CD4-positive, alpha-beta T cell treated with Interleukin-4 for 1 hour (primary cell): Measurements from ENCODE around the gene DIP2C.
A peak's percentile ranks its signal among the peaks of the same experiment; 100 is the strongest.
"Not testable (repeated sequence)": the region's sequence is repeated elsewhere in the genome, so short reads cannot be mapped to it uniquely, and the experiment has no call there.

Source experiments
- DNase-seq, 2 donors: peaks; one replicate each; pipeline ENCODE4 v3.0.0-alpha.2; 2020 to 2022

DIP2C gene

DNA sequence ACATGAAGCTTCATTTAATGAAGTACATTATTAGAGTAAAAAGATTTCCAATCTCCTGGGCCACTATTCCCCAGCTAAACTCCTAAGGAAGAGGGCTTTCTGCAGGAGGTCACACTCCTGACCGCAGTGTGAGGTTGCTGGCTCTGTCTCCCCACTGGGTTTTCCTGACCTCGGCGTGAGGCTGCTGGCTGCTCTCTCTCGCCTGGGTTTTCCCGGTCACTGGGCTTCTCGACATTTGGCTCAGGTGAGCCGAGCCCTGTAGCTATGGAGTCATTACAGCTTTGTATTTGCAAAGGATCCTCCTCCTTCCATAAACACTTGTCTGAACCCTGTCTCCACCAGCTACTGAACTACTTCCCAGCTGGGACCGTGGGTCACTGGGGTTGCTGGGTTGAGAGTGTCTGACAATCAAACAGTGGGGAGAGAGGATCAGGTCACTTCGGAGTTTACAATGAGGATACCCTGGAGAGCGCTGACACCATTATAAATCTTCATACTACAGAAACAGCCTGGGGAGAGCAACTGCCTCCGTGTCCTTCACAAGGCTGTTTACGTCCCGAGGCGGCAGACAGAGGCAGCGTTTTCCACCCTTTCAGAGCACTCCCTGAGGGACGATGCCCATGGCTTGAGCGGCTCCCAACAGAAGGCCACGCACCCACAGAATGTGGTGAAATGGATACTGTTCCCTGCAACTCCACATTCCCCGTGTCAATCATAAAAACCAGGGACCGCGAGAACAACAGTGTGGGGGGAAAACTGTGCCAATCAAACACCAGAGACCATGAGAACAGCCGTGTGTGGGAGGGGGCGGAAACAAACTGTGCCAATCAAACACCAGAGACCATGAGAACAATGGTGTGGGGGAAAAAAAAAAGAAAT, 328.0 kb downstream of the DIP2C start:
- no peak for DNase-seq

DNA sequence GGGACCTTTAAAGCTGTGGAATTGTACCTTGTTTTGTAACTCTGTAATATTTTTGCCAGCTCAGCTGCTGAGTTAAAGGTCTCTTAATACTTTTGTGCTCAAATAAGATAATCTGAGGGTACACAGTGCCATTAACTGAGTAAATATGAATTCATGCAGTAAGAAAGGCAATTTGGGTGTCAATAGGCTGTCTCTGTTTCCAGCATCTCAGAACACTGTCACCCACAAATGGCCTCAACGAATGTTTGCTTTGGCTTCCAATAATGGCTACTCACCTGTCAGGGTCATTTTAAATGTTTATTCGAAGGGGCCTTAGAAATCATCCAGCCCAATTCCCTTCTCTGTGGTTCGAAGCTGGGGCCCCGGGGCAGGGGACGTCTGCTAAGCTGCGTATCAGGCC, 328.8 kb downstream of the DIP2C start:
- DNase-seq = no peak

DNA sequence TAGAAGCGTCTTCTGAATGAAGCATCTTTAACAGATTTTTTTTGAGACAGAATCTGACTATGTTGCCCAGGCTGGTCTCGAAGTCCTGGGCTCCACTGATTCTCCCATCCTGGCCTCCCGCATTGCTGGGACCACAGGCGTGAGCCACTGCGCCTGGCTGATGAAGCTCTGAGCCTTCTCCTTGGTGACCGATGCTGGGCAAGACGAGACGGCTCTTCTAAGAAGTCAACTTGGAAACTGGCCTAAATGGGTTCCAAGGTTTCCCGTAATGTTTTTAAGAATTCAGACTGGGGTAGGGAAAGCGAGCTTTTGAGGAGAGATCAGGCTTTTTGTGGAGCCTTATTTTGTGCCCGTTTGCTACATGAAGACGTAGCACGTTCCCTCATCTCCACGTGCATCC, 329.7 kb downstream of the DIP2C start:
- no peak for DNase-seq

DNA sequence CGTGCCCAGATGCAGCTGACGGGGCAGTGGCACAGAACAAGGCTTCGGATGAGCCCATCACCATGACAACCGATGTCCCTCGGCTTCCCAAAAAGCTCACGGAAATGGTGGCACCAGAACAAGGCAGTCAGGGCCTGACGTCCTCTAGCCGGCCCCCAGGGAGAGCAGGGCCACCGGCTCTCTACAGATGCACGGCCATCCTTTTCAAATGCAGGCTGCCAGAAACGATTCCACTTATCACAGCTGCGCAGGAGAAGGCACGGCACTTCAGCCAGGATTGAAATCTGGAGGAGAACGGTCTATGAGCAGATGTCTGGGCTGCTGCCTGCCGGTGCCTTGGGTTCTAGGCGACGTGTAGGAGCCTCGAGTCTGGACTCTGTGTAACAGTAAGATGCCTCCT, 330.4 kb downstream of the DIP2C start:
- no peak for DNase-seq

DNA sequence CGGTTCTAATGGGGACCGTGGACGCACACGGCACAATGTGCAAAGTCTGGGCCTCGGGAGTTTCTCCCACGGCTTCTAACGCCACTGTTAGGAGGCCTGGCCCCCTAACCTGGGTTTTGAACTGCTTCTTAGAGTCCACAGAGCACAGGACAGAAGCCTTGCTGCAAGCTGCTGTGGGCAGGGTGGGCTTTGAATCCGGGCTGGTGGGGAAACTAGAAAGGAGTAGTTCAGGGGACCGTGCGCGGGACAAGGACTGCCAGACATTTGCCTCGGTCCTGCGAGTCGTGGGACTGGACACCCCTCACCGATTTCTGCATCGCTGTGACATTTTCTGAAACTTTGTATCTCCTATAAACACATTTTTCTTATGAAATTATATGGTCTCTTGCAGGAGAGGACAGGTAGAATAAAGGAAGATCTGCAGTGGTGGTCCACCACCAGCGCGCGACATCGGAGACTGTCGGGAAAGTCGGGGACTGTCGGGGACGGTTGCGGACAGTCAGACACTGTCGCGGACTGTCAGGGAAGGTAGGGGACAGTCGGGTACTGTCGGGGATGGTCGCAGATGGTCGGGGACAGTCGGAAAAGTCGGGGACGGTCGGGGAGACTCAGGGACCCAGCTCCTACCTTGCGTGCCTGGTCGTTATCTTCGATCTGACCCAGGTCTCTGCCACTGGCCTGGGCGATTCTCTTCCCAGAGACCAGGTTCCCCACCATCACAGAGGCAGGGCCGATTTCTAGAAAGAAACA, 332.1 kb downstream of the DIP2C start:
- no peak for DNase-seq

DNA sequence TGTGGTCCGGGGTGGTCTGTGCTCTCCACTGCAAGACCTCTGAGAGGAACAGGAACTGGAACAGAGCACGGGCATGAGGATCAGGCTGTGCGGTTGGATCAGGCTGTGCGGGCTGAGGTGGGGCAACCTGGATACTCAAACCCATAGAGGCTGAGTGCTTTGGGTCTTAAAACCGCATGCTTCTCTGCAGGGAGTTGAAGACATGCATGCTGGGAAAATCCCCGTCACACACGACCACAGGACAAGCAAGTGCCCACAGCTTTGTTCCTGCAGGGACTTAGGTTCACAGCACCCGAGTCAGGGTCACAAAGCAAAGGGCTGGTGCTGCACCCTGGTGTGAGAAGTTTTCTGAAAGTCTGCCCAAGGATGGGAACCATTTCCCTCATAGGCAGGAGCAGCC, 333.0 kb downstream of the DIP2C start:
- DNase-seq = no peak

DNA sequence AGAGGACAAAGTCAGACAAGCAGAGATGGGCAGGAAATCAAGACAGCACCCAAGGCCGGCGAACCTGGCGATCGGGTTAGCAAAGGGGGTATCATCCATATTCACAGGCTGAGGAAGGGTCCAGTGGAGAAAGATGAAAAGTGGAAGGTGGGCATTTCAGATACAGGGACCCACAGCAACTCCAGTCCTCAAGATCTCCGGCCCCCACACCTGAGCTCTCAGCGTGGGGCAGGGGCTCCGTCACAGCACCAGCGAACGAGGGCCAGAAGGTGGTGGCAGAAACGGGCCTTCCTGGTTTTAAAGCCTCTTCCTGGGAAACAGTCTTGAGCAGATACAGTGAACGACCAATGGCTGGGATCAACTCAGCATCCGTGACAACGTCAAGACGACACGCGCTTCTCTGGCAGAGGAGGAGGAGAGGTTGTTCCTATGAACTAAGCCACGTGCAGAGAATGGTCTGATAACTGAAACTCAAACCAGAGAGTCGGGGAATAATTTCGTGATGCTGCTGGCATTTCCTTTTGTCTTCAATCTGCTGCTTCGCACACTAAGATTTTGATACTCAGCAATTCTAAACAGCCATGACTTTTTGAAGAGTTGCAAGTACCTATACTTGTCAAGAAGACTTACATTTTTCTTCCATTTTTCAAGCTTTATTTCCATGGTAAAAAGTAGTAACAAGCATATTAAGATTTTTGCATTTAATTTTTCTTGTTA, 334.4 kb downstream of the DIP2C start:
- DNase-seq = no peak

DNA sequence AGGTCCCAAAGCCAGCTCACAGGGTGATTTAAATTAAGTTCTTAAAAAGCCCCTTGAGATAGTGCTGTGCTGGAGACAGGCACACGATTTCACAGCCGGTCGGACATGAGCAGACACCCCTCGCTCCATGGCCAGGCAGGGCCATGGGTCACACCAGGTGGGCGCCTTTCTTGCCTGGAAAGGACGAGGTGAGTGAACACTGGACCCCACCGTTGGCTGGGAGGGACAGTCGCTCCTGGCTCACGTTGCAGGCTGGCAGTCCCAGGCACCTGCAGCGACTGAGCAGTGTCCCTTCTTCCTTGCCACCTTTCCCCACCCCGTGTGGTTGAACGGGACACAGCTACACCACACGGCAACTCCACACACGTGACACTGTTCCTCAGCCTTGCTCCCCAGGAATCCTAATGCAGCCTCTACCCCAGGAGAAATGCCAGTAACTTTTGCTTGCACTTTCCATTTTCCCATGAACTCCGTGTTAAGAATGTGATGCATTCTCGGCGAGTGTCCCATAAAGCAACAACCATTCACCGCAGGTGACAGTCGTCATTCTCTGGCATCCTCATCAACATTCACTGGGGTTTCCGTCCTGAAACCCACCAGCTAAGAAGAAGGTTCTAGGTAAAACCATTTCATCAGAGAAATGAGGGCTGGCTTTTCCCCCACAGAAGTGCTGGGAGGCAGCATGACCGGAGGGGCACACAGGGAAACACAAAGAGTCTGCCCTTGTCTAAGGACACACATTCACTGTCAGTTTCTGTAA, 336.8 kb downstream of the DIP2C start:
- DNase-seq = no peak

DNA sequence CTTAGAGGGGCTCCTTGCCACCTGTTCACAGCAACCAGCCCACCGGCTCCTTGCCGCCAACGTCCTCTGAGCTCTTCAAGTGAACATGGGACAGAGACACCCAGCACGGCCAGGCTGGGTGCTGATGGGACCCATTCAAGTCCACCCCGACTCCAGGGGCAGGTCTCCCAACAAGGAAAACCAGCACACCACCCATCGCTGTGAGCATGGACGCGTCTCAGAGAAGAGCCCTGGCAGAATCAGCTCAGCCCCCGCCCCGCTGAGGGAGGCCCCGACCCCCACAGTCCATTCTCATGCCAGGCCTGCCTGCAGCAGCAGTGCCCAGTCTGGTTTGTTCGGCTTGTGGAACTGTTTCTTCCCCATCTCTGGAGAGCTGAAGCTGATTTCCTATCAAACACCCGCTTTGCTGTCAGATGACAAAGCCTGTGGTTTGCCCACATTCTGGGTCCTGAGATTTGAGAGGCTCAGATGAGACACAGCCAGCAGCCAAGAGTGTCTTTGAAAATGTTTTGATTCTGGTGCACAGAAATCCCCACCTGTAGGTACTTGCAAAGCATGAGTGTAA, 337.6 kb downstream of the DIP2C start:
- DNase-seq = peak; percentile 13 to 16

DNA sequence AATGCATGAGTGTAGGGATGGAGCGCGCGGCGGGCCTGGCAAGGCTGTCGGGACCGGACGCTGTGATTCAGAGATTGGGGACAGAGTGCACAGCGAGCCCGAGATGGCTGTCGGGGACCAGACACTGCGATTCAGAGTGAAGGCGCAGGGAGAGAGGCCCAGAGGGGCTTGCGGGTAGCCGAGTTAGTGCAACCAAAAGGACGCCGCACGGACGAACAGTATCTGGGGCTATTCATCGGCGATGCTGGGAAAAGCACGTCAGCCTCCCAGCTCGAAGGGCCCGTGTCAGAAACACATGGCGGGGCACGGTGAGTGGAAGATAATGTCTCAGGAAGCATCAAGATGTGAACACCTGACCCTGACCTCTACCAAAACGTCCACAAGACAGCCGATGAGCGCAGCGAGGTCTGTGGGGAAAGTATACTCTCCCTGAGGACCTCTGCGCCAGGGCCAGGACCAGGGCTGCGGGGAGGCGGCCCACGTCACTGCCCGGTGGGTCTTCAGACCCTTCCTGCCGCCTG, 338.4 kb downstream of the DIP2C start:
- no peak for DNase-seq

DNA sequence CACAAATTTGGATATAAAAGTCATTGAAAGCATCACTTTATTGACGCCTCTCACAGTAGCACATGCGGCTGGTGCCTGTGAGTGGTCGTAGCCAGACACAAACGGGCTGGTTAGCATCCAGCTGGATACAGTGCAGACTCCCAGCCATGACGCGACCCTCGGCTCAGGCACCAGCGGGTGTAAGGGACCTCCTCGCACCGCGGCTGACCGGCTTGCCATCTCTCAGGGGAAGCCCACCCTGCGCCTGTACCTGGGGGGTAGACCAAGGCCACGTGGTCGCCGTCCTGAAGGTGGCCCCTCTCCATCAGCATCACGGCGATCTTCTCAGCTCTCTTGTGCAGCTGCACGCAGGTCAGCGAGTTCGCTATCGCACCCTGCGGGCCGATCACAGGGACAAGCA, 340.4 kb downstream of the DIP2C start:
- no peak for DNase-seq

DNA sequence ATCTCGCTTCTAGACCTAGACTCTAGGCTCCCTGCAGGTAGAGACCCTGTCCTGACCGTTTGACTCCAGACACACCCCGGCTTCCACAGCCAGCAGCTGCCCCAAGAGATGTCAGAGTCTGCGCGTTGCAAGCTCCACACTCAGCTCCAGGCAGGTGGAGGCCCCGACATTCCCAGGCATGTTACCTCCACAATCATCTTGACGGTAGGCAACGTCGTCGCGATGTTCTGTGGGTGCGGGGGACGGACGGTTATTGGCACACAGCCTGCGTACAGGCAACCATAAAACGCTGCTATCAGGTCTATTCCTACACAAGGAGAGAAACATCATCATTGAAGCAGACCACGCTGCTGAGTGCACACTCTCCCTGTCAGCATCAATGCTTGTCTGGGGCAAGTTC, 341.0 kb downstream of the DIP2C start:
- DNase-seq = no peak

DNA sequence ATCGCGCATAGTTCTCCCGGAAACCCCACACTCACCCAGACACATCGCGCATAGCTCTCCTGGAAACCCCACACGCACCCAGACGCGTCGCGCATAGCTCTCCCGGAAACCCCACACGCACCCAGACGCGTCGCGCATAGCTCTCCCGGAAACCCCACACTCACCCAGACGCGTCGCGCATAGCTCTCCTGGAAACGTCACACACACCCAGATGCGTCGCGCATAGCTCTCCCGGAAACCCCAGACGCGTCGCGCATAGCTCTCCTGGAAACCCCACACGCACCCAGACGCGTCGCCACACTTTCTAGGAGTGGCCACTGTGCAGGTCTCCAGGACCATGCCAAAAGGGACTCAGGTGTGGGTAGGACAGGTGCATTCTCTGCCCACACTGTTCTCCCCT, 341.7 kb downstream of the DIP2C start:
- DNase-seq = not testable (repeated sequence)

DNA sequence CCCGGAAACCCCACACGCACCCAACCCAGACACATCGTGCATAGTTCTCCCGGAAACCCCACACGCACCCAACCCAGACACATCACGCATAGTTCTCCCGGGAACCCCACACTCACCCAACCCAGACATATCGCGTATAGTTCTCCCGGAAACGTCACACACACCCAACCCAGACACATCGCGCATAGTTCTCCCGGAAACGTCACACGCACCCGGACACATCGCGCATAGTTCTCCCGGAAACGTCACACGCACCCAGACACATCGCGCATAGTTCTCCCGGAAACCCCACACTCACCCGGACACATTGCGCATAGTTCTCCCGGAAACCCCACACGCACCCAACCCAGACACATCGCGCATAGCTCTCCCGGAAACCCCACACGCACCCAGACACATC, 342.3 kb downstream of the DIP2C start:
- DNase-seq = not testable (repeated sequence)

DNA sequence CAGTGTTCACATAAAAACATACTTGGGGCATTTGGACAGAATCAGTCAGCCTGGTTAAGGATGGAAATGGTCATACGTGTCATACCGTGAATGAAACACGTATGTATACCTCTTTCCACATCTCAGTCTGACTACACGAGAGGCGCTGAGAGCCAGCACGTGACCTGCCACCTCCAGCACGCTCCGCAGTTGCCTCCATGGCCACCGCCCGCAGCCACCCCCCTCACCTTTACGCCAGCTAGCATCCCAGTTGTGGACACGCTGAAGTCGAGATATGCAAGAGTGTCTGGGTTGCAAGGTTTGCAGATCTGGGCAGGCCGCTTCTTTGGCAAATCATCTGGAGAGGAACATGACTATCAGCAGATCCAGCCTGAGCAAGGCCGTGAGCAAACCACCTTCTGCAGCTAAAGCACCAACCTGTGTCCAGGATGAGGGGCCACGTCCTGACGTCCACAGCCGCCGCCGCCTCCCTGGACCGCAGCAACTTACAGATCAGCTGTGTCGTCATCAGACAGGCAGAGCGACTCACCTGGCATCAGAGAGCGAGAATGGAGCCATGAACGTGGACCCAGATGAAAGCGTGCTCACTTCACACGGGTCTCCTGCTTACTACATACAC, 344.8 kb downstream of the DIP2C start:
- no peak for DNase-seq

DNA sequence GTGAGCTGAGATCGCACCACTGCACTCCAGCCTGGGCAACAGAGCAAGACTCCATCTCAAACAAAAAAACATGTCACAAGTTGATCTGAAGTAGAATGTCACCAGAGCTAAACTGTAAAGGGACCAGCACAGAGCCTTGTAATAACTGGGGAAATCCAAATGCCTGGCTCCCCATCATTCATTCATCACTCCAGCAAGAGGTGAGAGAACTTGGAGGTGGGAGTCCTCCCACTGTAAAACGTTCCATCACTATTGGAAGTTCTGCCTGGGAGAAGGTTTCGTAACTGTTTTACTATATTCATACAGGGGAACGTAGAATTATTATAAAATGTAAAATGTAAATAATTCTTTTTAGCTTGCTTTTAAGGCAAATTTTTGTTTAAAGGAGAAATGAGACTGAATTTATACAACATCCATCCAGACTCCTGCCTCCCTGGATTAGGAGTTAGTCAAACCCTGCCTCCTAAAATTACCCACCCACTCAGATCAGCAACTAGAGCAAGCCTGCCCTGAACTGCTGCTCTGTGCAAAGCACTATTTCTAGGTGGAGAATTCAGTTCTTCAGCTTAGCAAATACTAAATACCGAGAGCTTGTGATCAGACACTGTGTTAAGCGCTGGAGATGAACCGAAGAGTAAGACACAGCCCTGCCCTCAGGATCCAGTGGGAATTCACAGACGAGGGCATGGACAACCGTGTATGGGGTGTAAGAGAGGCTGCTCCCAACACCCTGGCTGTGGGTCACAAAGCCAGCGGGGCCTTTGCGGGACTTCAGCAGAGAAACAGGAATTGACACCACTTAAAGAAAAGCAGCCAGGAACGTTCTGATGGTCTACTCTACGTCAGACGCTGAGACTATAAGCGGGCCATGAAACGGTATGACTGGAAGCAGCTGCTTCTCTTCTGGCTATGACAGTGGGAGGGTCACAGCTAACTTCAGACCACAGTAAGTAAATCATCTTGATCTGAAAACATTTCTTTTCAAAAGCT, 345.9 kb downstream of the DIP2C start:
- DNase-seq = no peak

DNA sequence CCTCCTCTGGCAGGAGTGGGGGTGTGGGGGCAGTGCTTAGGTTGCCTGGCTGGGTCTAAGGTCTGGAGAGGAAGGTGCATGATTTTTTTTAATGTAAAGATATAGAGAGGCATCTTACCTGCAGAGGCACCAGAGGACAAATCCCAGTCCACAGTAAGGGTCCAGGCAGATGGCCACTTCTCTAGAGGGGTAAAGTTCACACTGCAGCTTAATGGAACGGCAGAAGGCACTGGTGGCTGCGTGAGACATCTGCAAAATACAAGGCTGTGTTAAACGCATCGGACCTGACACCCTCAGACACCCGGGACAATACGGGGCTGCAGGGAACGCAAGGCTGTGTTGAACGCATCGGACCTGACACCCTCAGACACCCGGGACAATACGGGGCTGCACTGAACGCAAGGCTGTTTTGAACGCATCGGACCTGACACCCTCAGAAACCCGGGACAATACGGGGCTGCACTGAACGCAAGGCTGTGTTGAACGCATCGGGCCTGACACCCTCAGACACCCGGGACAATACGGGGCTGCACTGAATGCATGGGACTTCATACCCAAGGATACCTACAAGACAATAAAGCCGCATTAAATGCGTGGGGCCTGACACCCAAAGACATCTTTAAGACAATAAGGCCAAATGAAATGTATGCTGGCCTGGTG, 348.3 kb downstream of the DIP2C start:
- no peak for DNase-seq

DNA sequence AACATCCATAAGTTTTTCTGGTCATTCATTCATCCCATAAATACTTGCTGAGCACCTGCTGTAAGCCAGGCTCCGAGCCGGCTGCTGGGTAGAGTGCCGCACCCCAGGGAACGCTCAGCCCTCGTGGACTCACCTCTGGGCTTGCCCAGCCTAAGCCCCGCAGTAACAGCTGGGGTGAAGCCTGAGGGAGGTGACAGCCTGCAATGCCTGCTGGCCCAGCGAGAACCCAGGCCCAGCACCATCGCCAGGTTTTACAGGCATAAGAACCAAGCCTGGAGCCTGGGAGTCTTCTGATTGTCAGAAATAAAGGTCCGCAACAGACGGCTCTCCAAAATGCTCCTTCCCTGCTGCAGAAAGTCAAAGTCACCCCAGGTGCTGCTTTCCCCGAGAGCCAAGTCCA, 348.8 kb downstream of the DIP2C start:
- no peak for DNase-seq

DNA sequence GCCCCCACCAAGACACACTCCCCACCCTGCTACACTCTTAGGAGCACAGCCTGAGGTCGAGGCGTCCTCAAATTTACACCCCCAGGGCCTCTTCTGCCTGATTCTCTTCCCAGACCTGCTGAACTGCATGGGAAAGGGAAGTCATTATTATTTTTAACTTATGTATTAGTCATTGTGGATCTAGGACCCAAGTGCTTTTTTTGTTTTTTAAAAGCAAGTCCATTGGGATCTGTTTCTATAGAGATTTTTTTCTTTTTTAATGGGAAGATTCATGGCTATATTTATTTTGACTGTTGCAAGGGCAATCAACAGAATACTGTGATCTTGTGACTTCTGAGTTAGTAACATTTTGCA, 350.5 kb downstream of the DIP2C start:
- no peak for DNase-seq
